ENCODE results near the gene ZMAT3.
"Not testable (repeated sequence)": the region's sequence is repeated elsewhere in the genome, so short reads cannot be mapped to it uniquely, and the experiment has no call there.

The ZMAT3 gene

GRCh38 chr3:179068779-179069530, 2.7 kb downstream of the ZMAT3 start:
- DNase-seq (ENCODE audit: low spot score) = no peak
- FAIRE-seq = no peak

GRCh38 chr3:179067839-179068238, 3.8 kb downstream of the ZMAT3 start:
- no peak for FAIRE-seq
- no peak for DNase-seq (ENCODE audit: low spot score)

- no peak for FAIRE-seq
- DNase-seq (ENCODE audit: low spot score) = no peak
These were observed 4.3 kb downstream of the ZMAT3 start for GRCh38 chr3:179067291-179067690.

GRCh38 chr3:179063945-179064560, 7.6 kb downstream of the ZMAT3 start:
- FAIRE-seq (no peak), DNase-seq (ENCODE audit: low spot score) (no peak)

- no peak for FAIRE-seq
These were observed 15.3 kb downstream of the ZMAT3 start for GRCh38 chr3:179056326-179056725.

GRCh38 chr3:179054565-179054964, 17.0 kb downstream of the ZMAT3 start:
- DNase-seq (ENCODE audit: low spot score); FAIRE-seq: not testable (repeated sequence)

More at GRCh38 chr3:179056326-179056725, 15.3 kb downstream of the ZMAT3 start:
- no peak for DNase-seq (ENCODE audit: low spot score)

GRCh38 chr3:179046497-179047353, 24.9 kb downstream of the ZMAT3 start:
- FAIRE-seq (no peak), DNase-seq (ENCODE audit: low spot score) (no peak)

- no peak for DNase-seq (ENCODE audit: low spot score)
- FAIRE-seq = no peak
These were observed 25.7 kb downstream of the ZMAT3 start for GRCh38 chr3:179045719-179046402.

- FAIRE-seq; DNase-seq (ENCODE audit: low spot score): not testable (repeated sequence)
These were observed 32.7 kb downstream of the ZMAT3 start for GRCh38 chr3:179038899-179039251.

- FAIRE-seq (no peak), DNase-seq (ENCODE audit: low spot score) (no peak)
These were observed 33.3 kb downstream of the ZMAT3 start for GRCh38 chr3:179038216-179038898.

GRCh38 chr3:179037351-179037750, 34.3 kb downstream of the ZMAT3 start:
- FAIRE-seq = peak; percentile 2
- DNase-seq (ENCODE audit: low spot score) = peak; percentile 71

- FAIRE-seq (no peak), DNase-seq (ENCODE audit: low spot score) (no peak)
These were observed 34.8 kb downstream of the ZMAT3 start for GRCh38 chr3:179036626-179037300.

- DNase-seq (ENCODE audit: low spot score) = no peak
- no peak for FAIRE-seq
These were observed 35.4 kb downstream of the ZMAT3 start for GRCh38 chr3:179036226-179036625.

- DNase-seq (ENCODE audit: low spot score) (no peak), FAIRE-seq (no peak)
These were observed 36.4 kb downstream of the ZMAT3 start for GRCh38 chr3:179035232-179035631.

GRCh38 chr3:179033304-179033657, 38.3 kb downstream of the ZMAT3 start:
- not testable (repeated sequence) for DNase-seq (ENCODE audit: low spot score); FAIRE-seq

- not testable (repeated sequence) for DNase-seq (ENCODE audit: low spot score); FAIRE-seq
These were observed 38.9 kb downstream of the ZMAT3 start for GRCh38 chr3:179032454-179033303.

GRCh38 chr3:179029096-179029495, 42.5 kb downstream of the ZMAT3 start:
- no peak for DNase-seq (ENCODE audit: low spot score)
- FAIRE-seq = no peak

- no peak for DNase-seq (ENCODE audit: low spot score)
- no peak for FAIRE-seq
These were observed 43.2 kb downstream of the ZMAT3 start for GRCh38 chr3:179028408-179028807.

GRCh38 chr3:179027326-179027900, 44.2 kb downstream of the ZMAT3 start:
- DNase-seq (ENCODE audit: low spot score) (no peak), FAIRE-seq (no peak)

Measured in RCC 7860 (cell line).